ENCODE data around the gene NPR2.

The NPR2 gene

DNA sequence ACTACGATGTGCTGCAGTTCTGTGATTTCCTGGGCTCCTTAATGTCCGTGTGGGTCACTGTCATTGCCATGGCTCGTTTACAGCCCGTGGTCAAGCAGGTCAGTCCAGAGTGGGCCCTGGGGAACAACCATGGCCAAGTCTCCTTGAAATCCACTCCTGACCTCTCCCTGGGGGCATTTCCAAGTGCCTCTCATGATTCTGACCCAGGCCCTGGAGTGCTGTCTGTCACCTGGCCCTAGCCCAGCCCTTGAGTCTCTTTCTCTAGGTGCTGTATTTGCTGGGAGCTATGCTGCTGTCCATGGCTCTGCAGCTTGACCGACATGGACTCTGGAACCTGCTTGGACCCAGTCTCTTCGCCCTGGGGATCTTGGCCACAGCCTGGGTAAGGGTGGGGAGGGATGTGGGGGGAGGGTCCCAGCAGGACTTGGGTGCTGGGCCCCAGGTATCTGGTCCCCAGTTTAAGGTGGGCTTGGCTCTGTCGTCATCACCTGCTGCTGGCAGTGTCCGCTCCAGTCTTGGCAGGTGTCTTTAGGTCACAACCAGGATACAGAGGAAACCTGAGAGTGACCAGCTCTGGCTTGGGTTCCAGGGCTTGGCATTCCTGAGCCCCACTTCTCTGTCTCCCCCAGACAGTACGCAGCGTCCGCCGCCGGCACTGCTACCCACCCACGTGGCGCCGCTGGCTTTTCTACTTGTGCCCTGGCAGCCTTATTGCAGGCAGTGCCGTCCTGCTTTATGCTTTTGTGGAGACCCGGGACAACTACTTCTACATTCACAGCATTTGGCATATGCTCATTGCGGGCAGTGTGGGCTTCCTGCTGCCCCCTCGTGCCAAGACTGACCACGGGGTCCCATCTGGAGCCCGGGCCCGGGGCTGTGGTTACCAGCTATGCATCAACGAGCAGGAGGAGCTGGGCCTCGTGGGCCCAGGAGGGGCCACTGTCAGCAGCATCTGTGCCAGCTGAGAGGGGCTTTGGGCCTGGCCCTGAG lies 61.8 kb downstream of the NPR2 start:
- Histone ChIP-seq H3K27me3 (ENCODE audit: insufficient read depth, low read length) (no peaks in the 10 kb centered on the region), H3K27ac (ENCODE audit: low read length) (no peak overlapping the region), H3K36me3 (ENCODE audit: insufficient read depth, low read depth, low read length) (no peaks in the 10 kb centered on the region), H3K9ac (ENCODE audit: low read depth, low read length) (no peak overlapping the region), H3K4me1 (ENCODE audit: insufficient read depth, low read length) (no peaks in the 10 kb centered on the region), H3K4me3 (ENCODE audit: low read length) (no peak overlapping the region), H3K9me3 (ENCODE audit: insufficient read depth, low read depth, low read length) (no peaks in the 10 kb centered on the region)

DNA sequence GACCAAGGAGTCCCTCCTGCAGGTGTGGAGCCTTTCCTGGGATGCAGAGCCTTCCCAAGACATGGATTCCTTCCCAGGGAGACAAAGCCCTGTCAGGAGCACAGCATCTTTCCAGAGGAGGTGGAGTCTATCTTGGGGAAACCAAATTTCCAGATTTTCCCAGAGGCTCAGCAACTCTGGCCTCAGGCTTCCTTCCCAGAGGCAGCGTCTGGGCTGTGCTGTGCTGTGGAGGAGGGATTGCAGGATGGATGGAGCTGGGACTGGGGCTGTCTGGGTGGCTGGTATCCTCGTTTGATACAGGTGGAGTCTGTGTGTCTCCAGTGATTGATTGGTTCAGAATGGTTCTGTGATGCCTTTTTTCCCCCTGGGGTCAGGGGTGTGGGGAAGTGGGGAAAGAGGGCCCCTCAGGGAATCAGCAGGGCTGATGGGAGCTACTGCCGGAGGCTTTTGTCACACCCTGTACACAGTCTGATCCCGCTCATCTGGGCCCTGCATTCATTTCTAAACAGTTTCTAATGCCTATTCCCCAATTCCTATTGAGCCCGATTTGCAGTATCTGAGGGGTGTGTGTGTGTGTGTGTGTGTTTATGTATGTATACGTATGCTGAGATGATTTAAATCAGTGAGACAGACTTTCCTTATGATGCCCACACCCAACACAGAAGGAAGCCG lies 62.8 kb downstream of the NPR2 start:
- no peak overlapping the region for H3K9ac ChIP-seq (ENCODE audit: low read depth, low read length)
- H3K9me3 ChIP-seq (ENCODE audit: insufficient read depth, low read depth, low read length): no peaks in the 10 kb centered on the region
- H3K4me1 ChIP-seq (ENCODE audit: insufficient read depth, low read length): no peaks in the 10 kb centered on the region
- no peaks in the 10 kb centered on the region for H3K27me3 ChIP-seq (ENCODE audit: insufficient read depth, low read length)
- H3K27ac ChIP-seq (ENCODE audit: low read length): no peak overlapping the region
- H3K36me3 ChIP-seq (ENCODE audit: insufficient read depth, low read depth, low read length): no peaks in the 10 kb centered on the region
- no peak overlapping the region for H3K4me3 ChIP-seq (ENCODE audit: low read length)

DNA sequence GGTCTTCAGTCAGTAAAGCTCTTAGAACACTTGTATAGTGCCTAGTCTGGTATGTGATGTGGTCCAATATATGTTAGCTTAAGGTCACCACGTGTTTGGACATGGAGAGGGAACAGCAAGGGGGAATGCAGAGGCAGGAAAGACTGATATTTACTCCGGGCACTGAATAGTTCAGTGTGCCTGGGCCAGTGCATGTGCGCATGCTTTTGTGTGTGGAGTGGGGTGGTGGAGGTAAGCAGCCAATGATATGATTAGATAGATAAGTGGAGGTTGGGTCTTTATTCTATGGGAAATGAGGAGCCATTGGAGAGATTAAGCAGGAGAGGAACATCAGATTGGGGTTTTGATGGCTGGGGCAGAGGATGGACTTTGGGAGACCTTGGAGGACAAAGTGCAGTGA lies 64.8 kb downstream of the NPR2 start:
- H3K4me1 ChIP-seq (ENCODE audit: insufficient read depth, low read length): no peaks in the 10 kb centered on the region
- H3K4me3 ChIP-seq (ENCODE audit: low read length): no peak overlapping the region
- no peaks in the 10 kb centered on the region for H3K9me3 ChIP-seq (ENCODE audit: insufficient read depth, low read depth, low read length)
- H3K27me3 ChIP-seq (ENCODE audit: insufficient read depth, low read length): peaks cover 10% of the 10 kb centered on the region
- no peaks in the 10 kb centered on the region for H3K36me3 ChIP-seq (ENCODE audit: insufficient read depth, low read depth, low read length)
- no peak overlapping the region for H3K9ac ChIP-seq (ENCODE audit: low read depth, low read length)
- H3K27ac ChIP-seq (ENCODE audit: low read length): no peak overlapping the region

DNA sequence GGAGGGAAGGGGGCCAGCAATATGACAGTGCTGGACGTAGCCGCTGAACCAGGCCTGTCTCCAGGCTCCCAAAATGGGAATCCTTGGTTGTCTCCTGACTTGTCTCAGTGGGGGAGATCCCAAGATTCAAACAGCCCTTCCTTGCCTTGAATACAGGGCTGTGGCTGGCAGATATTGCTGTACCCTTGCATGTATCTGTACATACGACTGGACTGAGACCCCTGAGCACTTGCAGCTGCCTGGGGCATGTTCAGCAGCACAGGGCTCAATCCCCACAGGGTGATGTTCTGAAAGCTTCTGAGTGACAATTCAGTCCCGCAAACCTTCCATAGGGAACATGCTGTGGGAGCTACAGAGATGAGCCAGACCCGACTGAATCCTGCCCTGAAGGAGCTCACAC lies 65.5 kb downstream of the NPR2 start:
- Histone ChIP-seq H3K9me3 (ENCODE audit: insufficient read depth, low read depth, low read length) (no peaks in the 10 kb centered on the region), H3K9ac (ENCODE audit: low read depth, low read length) (no peak overlapping the region), H3K4me3 (ENCODE audit: low read length) (no peak overlapping the region), H3K27me3 (ENCODE audit: insufficient read depth, low read length) (peaks cover 17% of the 10 kb centered on the region), H3K27ac (ENCODE audit: low read length) (no peak overlapping the region), H3K36me3 (ENCODE audit: insufficient read depth, low read depth, low read length) (no peaks in the 10 kb centered on the region), H3K4me1 (ENCODE audit: insufficient read depth, low read length) (no peaks in the 10 kb centered on the region)

DNA sequence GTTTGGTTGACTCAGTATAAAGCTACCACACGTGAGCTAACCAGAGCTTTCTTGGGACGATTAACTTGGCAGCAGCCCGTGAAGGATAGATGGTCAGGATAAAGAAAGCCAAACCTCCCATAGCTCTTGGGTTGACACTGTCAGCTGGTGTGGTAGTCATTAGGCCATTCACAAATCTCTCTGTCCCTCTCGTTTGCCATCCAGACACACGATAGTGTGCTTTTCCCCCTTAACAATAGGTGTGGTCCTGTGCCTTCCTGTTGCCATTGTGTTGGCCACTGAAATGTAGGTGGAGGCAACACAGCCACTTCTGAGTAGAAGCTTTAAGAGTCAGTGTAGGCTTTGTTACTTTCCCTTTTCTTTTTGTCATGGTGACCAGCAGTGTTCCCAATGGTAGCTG lies 67.1 kb downstream of the NPR2 start:
- no peaks in the 10 kb centered on the region for H3K4me1 ChIP-seq (ENCODE audit: insufficient read depth, low read length)

More for the DNA sequence above, 67.1 kb downstream of the NPR2 start:
- Histone ChIP-seq H3K9me3 (ENCODE audit: insufficient read depth, low read depth, low read length) (no peaks in the 10 kb centered on the region), H3K4me3 (ENCODE audit: low read length) (no peak overlapping the region), H3K9ac (ENCODE audit: low read depth, low read length) (no peak overlapping the region), H3K27ac (ENCODE audit: low read length) (no peak overlapping the region), H3K36me3 (ENCODE audit: insufficient read depth, low read depth, low read length) (no peaks in the 10 kb centered on the region), H3K27me3 (ENCODE audit: insufficient read depth, low read length) (peaks cover 20% of the 10 kb centered on the region)
